HG03064 (cell line): ENCODE data around the gene MAP3K19.
A peak's percentile ranks its signal among the peaks of the same experiment; 100 is the strongest.
"Not testable (repeated sequence)": the region's sequence is repeated elsewhere in the genome, so short reads cannot be mapped to it uniquely, and the experiment has no call there.

Source experiments
- ATAC-seq: cut with Tn5 transposase; IDR thresholded peaks from one replicate; pipeline ENCODE4 v1.9.1; 2021; ENCODE audit warnings: low read depth; ENCODE audit not compliant: unreplicated experiment

MAP3K19 gene

GRCh38 chr2:135047300-135047699, at the start of gene MAP3K19:
MAP3K19 (minus strand) TSS chr2:135047447; CDS start chr2:135024647, 22,800 bp downstream.
- no peak for ATAC-seq

- ATAC-seq, result no peak
Observed at GRCh38 chr2:135096665-135097446, 49.6 kb upstream of the MAP3K19 start.

- no peak for ATAC-seq
Observed at GRCh38 chr2:135095591-135095990, 48.3 kb upstream of the MAP3K19 start.

- ATAC-seq, result no peak
Observed at GRCh38 chr2:135094508-135094907, 47.3 kb upstream of the MAP3K19 start.

- ATAC-seq, result no peak
Observed at GRCh38 chr2:135093670-135094330, 46.6 kb upstream of the MAP3K19 start.

GRCh38 chr2:135093193-135093592, 45.9 kb upstream of the MAP3K19 start:
- no peak for ATAC-seq

- no peak for ATAC-seq
Observed at GRCh38 chr2:135091681-135092080, 44.4 kb upstream of the MAP3K19 start.

GRCh38 chr2:135089597-135089996, 42.4 kb upstream of the MAP3K19 start:
- not testable (repeated sequence) for ATAC-seq

- ATAC-seq, result no peak
Observed at GRCh38 chr2:135086222-135086621, 39.0 kb upstream of the MAP3K19 start.

- ATAC-seq, result no peak
Observed at GRCh38 chr2:135078417-135078816, 31.2 kb upstream of the MAP3K19 start.

GRCh38 chr2:135076556-135076955, 29.3 kb upstream of the MAP3K19 start:
- no peak for ATAC-seq

- ATAC-seq, result no peak
Observed at GRCh38 chr2:135074216-135074615, 27.0 kb upstream of the MAP3K19 start.

GRCh38 chr2:135072125-135072997, 25.1 kb upstream of the MAP3K19 start:
- no peak for ATAC-seq

GRCh38 chr2:135066710-135067109, 19.5 kb upstream of the MAP3K19 start:
- ATAC-seq, result no peak

- no peak for ATAC-seq
Observed at GRCh38 chr2:135064149-135064548, 16.9 kb upstream of the MAP3K19 start.

GRCh38 chr2:135063210-135063609, 16.0 kb upstream of the MAP3K19 start:
- ATAC-seq, result no peak

GRCh38 chr2:135059577-135059976, 12.3 kb upstream of the MAP3K19 start:
- no peak for ATAC-seq

- ATAC-seq, result no peak
Observed at GRCh38 chr2:135056790-135057189, 9.5 kb upstream of the MAP3K19 start.

GRCh38 chr2:135055182-135055786, 8.0 kb upstream of the MAP3K19 start:
- no peak for ATAC-seq

- peak; percentile 38 for ATAC-seq
Observed at GRCh38 chr2:135052997-135053474, 5.8 kb upstream of the MAP3K19 start.
